Pancreas (tissue), 10 donors: ENCODE measurements around the gene PPIE. TPM values are rescaled to one million over a fixed set of nuclear protein-coding genes. Genes with fewer than 3 reads are reported as not detected.

Source experiments
- ATAC-seq, 4 donors: fragments of 200-7000 bp; cut with Tn5 transposase; one replicate each; pipeline versions ENCODE4 v1.8.0 to v1.9.1; 2020; ENCODE audit warnings: mild to moderate bottlenecking in 4 of 4, moderate library complexity in 4 of 4
- DNase-seq, 6 donors: peaks; one replicate each; pipeline ENCODE4 v3.0.0-alpha.2; 2020
- FAIRE-seq: peaks from 2 replicates; lab custom pipeline; 2012; peaks lifted over from hg19 to GRCh38; lab: Jason Lieb, UNC
- H3K27ac ChIP-seq, 4 donors: fragments of 200-600 bp; sonication (generic); 1 replicate in 3 of 4; 2 replicates in 1 of 4; pipeline versions ENCODE4 v1.5.0 to v1.8.0; 2020
- H3K27me3 ChIP-seq, 4 donors: fragments of 200-600 bp; one replicate each; pipeline ENCODE4 v1.8.0; 2021
- H3K36me3 ChIP-seq, 3 donors: fragments of 200-600 bp; sonication (generic) in 1 of 3; one replicate each; pipeline versions ENCODE4 v1.5.0 to v1.8.0; 2020 to 2021
- H3K4me1 ChIP-seq, 3 donors: fragments of 200-600 bp; one replicate each; pipeline ENCODE4 v1.8.0; 2021
- H3K4me3 ChIP-seq, 4 donors: fragments of 200-600 bp; sonication (generic) in 2 of 4; one replicate each; pipeline versions ENCODE4 v1.5.0 to v1.8.0; 2020 to 2021
- H3K9me3 ChIP-seq, 4 donors: fragments of 200-600 bp; one replicate each; pipeline ENCODE4 v1.8.0; 2021
- WGBS, 2 donors: extraction: QIAGEN DNeasy Blood & Tissue Kit; methylation state at CpG; one replicate each; pipeline ENCODE4 v1.1.7; 2013; 5-methylcytosine and 5-hydroxymethylcytosine counted together
- intact Hi-C, 3 donors: fragments of 100-400 bp; cut with DNase I; formaldehyde crosslinking; loops; one replicate each; pipeline versions ENCODE4 v1.11.1 to v1.14.2; 2022
- polyA plus RNA-seq, 2 donors: library from polyadenylated mRNA; stranded (reverse); fragments of 200-250 nt; gene quantifications; one replicate each; pipeline ENCODE4 v1.2.3, GENCODE V29; 2013
- total RNA-seq, 6 donors: library from RNA; stranded (reverse); fragmentation: NEBNext Ultra II Directional in 4 of 6; extraction: Animal tissue kit (Norgen Biotek cat#: 25700) in 4 of 6; gene quantifications; one replicate each; pipeline versions ENCODE4 v1.2.1 to v1.2.4, GENCODE V29; 2021 to 2023
- TF ChIP-seq, protein P1 (sequence below), 4 donors: fragments of 200-600 bp; sonication (generic) in 3 of 4; IDR thresholded peaks; one replicate each; pipeline versions ENCODE4 v1.5.0 to v1.8.0; 2021; ENCODE audit warnings: antibody characterized with exemption in 4 of 4
- donor health status: healthy with polysubstance abuse.
- donor health status: DM: no; HTN: no; CAD: no; lungs with moderate emphysema.
- donor health status: DM: no; HTN: no; CAD: no.
- donor health status: control.
- donor health status: control.
- donor health status: Bipolar disorder and iron deficiency.
- donor health status: DM: yes; HTN: yes; CAD: no.
- donor health status: DM: no; HTN: no; CAD: no.
- donor health status: DM: no; HTN: no; CAD: no.
- donor health status: DM: yes; HTN: yes; CAD: no.

Gene PPIE
- total and polyA plus RNA-seq, 8 donors = 18.1 to 42.5 (median 27.1) TPM

DNA sequence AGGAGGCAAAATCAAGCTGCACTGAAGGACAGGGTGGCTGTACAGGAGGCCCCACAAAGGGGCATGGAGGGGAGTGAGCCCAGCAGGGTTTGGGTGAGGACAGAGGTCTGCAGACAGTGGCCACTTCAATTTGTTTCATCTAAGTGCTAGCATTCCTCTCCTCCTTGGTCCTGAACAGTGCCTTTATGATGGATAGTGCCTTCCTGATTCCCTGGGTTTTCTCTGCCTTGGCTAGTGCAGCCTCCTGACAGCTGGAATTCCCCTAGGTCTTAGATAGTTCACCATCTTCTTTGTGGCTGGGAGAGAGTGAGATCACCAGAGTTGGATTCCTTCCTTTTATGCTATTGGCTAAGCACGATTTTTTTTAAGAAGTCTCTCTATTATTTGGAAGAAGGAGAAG is 43.7 kb upstream of the PPIE start:
- H3K27ac ChIP-seq = no peak overlapping the region

DNA sequence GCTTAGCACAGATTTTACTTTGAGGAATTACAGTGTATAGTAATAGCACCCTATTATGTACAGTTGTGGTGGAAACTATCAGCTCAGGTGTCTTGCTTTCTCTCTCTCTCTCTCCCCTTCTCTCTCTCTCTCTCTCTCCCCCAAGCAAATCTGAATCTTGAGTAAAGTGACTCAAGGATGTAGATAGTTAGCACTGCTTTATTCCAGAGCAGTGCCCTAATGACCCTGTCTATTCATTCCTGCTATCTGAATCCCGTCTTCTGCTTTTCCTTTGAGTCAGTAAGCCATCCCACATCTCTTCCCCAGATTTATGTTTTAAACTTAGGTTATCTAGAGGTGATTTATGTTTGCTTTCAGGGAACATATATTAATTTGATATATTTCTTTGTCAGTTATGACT is 42.2 kb upstream of the PPIE start:
- no peak for FAIRE-seq
- whole genome bisulfite sequencing, 2 donors = 81 to 88% methylated on average over 1 of the region's 1 CpG

More for the DNA sequence above, 43.7 kb upstream of the PPIE start:
- TF ChIP-seq, protein P1, sequence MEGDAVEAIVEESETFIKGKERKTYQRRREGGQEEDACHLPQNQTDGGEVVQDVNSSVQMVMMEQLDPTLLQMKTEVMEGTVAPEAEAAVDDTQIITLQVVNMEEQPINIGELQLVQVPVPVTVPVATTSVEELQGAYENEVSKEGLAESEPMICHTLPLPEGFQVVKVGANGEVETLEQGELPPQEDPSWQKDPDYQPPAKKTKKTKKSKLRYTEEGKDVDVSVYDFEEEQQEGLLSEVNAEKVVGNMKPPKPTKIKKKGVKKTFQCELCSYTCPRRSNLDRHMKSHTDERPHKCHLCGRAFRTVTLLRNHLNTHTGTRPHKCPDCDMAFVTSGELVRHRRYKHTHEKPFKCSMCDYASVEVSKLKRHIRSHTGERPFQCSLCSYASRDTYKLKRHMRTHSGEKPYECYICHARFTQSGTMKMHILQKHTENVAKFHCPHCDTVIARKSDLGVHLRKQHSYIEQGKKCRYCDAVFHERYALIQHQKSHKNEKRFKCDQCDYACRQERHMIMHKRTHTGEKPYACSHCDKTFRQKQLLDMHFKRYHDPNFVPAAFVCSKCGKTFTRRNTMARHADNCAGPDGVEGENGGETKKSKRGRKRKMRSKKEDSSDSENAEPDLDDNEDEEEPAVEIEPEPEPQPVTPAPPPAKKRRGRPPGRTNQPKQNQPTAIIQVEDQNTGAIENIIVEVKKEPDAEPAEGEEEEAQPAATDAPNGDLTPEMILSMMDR (IDR thresholded peaks at IDR 0.05) = no peak
- FAIRE-seq (no peak), DNase-seq (no peak), ATAC-seq (no peak)
- Histone ChIP-seq H3K36me3 (no peaks in the 10 kb centered on the region), H3K27me3 (no peaks in the 10 kb centered on the region), H3K4me1 (peaks cover 0 to 13% (median 3%) of the 10 kb centered on the region in 3 donors), H3K4me3 (no peak overlapping the region), H3K9me3 (no peaks in the 10 kb centered on the region)
- WGBS, 2 donors = 33 to 43% methylated on average over 1 of the region's 1 CpG
- intact Hi-C loops = no loop called here

DNA sequence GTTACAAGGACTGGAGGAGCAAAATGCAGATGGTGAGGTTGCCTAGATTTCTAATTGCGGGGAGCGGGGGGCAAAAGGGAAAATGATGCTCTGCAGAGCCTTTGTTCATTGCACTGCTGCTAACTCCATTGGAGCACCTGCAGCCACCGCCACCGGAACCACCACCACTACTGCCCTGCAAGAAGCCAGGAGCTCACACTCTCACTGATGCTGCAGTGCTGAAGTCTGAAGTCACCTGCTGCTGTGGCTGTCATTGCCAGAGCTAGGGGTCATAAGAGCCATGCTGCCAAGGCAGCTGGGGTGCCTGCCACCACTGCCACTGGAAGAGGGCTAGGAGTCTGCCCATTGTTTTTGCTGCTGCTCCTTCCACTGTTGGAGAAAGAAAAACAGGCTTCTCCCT is 40.1 kb upstream of the PPIE start:
- Histone ChIP-seq H3K4me1 (peaks cover 14 to 20% (median 15%) of the 10 kb centered on the region in 3 donors), H3K4me3 (no peak overlapping the region), H3K36me3 (no peaks in the 10 kb centered on the region), H3K9me3 (no peaks in the 10 kb centered on the region), H3K27me3 (no peaks in the 10 kb centered on the region), H3K27ac (no peak overlapping the region)
- intact Hi-C loops = no loop called here
- FAIRE-seq (no peak), DNase-seq (no peak), ATAC-seq (no peak)
- WGBS, 2 donors = 96% methylated on average over 4 of the region's 4 CpGs
- TF ChIP-seq, protein P1 (IDR thresholded peaks at IDR 0.05) = no peak

More for the DNA sequence above, 42.2 kb upstream of the PPIE start:
- intact Hi-C loops = no loop called here
- no peaks in the 10 kb centered on the region for H3K36me3 ChIP-seq
- TF ChIP-seq, protein P1 (IDR thresholded peaks at IDR 0.05) = no peak
- no peak overlapping the region for H3K27ac ChIP-seq
- no peak for DNase-seq
- H3K9me3 ChIP-seq = no peaks in the 10 kb centered on the region
- no peaks in the 10 kb centered on the region for H3K27me3 ChIP-seq
- ATAC-seq = no peak
- peaks cover 8 to 14% (median 12%) of the 10 kb centered on the region in 3 donors for H3K4me1 ChIP-seq
- no peak overlapping the region for H3K4me3 ChIP-seq

DNA sequence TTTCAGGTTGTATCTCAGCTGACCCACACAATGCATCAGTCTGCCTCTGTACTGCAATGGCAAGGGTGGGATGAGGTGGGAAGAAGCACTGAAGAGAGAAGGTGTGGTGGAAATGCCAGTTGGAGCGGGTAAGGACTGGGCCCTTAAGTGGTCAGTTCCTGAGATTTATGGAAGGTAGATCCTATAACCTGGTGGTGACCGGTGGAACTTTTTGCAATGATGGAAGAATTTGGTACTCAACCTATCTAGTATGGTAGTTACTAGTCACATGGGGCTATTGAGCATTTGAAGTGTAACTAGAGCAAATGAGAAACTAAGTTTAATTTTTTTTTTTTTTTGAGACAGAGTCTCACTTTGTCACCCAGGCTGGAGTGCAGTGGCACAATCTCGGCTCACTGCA is 39.3 kb upstream of the PPIE start:
- 97% methylated on average over 2 to 3 of the region's 3 CpGs for WGBS, 2 donors
- H3K36me3 ChIP-seq = no peaks in the 10 kb centered on the region
- ATAC-seq (no peak), FAIRE-seq (no peak), DNase-seq (no peak)
- H3K4me3 ChIP-seq = no peak overlapping the region
- peaks cover 14 to 20% (median 15%) of the 10 kb centered on the region in 3 donors for H3K4me1 ChIP-seq
- H3K9me3 ChIP-seq = no peaks in the 10 kb centered on the region
- intact Hi-C loops = no loop called here
- no peak overlapping the region for H3K27ac ChIP-seq
- H3K27me3 ChIP-seq = no peaks in the 10 kb centered on the region
- TF ChIP-seq, protein P1 (IDR thresholded peaks at IDR 0.05) = peak in 1 of 4 donors; percentile 10

DNA sequence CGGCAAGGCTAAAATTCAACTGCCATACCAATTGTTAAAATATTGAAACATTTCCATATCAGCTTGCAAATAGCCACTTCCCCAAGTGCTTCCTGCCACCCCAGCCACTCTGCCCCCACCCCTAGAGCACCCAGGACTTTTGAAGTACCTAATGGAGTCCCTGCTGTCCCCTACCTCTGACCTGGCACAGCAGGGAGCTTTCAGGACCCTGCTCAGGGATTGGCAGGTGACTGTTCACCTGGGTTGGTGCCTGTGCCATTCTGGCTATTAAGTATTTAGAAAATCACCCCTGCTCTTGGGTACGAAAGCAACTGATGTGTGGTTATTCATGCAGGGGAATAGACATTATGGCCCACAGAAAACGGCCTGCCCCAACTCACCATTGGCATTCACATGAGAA is 38.3 kb upstream of the PPIE start:
- no peaks in the 10 kb centered on the region for H3K36me3 ChIP-seq
- ATAC-seq (no peak), FAIRE-seq (no peak), DNase-seq (no peak)
- TF ChIP-seq, protein P1 (IDR thresholded peaks at IDR 0.05) = no peak
- H3K27ac ChIP-seq = peak overlapping the region; percentile 58 to 74 (median 64)
- H3K27me3 ChIP-seq = no peaks in the 10 kb centered on the region
- no peaks in the 10 kb centered on the region for H3K9me3 ChIP-seq
- no peak overlapping the region for H3K4me3 ChIP-seq
- 49 to 51% methylated on average over 3 of the region's 3 CpGs for WGBS, 2 donors
- H3K4me1 ChIP-seq = peaks cover 14 to 20% (median 15%) of the 10 kb centered on the region in 3 donors
- intact Hi-C loops = no loop called here
